HUES64 (cell line): ENCODE data around the gene MRPS18A.

Experiments
- H3K27ac ChIP-seq: 2 replicates; pipeline ENCODE4 v1.7.0; 2013; ENCODE audit warnings: low read depth, low read length, inconsistent platforms
- H3K27me3 ChIP-seq: 2 replicates; pipeline ENCODE4 v1.6.1; 2013; ENCODE audit warnings: mild to moderate bottlenecking, low read length; ENCODE audit not compliant: insufficient read depth
- H3K36me3 ChIP-seq: 2 replicates; pipeline ENCODE4 v1.6.1; 2013; ENCODE audit warnings: mild to moderate bottlenecking, low read length; ENCODE audit not compliant: insufficient read depth
- H3K4me1 ChIP-seq: 2 replicates; pipeline ENCODE4 v1.6.1; 2013; ENCODE audit warnings: mild to moderate bottlenecking, low read length, moderate library complexity; ENCODE audit not compliant: insufficient read depth
- H3K4me3 ChIP-seq: 2 replicates; pipeline ENCODE4 v1.5.1; 2013; ENCODE audit warnings: mild to moderate bottlenecking, low read length, moderate library complexity
- H3K9ac ChIP-seq: 2 replicates; pipeline ENCODE4 v1.6.1; 2013; ENCODE audit warnings: mild to moderate bottlenecking, low read depth, low read length
- H3K9me3 ChIP-seq: 2 replicates; pipeline ENCODE4 v1.6.1; 2013; ENCODE audit warnings: low read depth, low read length; ENCODE audit not compliant: insufficient read depth
- WGBS: fragments of 150-250, 120-280 bp; methylation state at CpG from one replicate; pipeline ENCODE4 v1.1.7; 2013; ENCODE audit warnings: missing lambda C conversion rate; 5-methylcytosine and 5-hydroxymethylcytosine counted together

The MRPS18A gene

DNA sequence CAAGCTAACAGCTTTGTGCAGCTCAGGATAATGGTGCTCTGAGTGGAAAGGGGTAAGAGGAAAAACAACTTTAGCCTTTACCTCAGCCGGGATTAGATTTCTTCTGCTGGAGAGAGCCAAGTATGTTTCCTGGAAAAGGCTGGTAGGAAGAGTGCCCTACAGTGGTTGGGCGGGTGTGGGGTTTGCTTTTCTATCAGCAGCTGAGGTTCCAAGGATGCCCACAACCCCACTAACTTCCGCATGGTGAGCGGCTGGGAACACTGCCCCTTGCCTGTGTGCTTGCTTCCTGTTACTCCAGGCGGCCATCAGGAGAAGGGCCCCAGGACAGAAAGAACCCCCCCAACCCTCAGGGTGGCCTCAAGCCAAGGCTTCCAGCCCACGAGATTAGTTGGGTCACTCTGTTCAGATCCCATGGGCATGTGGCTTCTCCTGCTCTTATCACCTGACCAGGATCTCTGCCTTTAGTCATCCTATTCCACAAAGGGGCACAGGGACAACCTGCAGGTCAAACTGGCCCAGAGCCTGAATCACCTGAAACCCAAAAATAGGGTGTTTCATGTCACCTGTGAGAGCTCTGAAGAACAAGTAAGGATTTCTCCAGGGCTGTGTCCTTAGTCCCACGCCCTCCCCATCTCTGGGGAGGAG is 10.5 kb downstream of the MRPS18A start:
- Histone ChIP-seq H3K9ac (no peak overlapping the region), H3K4me1 (no peaks in the 10 kb centered on the region), H3K4me3 (no peak overlapping the region), H3K36me3 (peaks cover 93% of the 10 kb centered on the region), H3K27me3 (no peaks in the 10 kb centered on the region), H3K9me3 (no peaks in the 10 kb centered on the region), H3K27ac (no peak overlapping the region)
- WGBS = 93% methylated on average over 7 of the region's 7 CpGs

DNA sequence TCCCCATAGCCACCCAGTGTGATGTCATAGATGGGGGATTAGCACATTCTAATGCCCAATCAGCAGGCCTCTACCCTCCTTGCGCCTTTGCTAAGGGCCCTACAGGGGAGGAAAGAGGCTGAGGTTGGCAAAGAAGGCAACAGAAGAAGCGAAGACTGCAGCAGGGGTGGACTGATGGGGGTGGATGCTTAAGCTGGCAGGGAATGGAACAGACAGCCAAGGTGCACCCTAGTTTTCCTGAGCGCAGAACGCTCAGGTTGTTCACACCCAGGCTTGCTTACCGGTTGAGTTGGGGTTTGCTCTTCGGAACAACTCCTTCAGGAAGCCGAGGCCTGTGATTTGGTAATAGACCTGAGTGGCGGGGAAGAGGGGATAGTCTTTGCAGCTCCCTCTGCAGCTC is 12.7 kb downstream of the MRPS18A start:
- H3K27me3 ChIP-seq = no peaks in the 10 kb centered on the region
- H3K4me1 ChIP-seq = 0 out of 2 replicates have a peak, but pooled peaks cover 2% of the 10 kb centered on the region
- no peak overlapping the region for H3K4me3 ChIP-seq
- H3K9ac ChIP-seq = no peak overlapping the region
- H3K27ac ChIP-seq = no peak overlapping the region
- peaks cover 91% of the 10 kb centered on the region for H3K36me3 ChIP-seq
- WGBS = 94% methylated on average over 8 of the region's 8 CpGs
- H3K9me3 ChIP-seq = no peaks in the 10 kb centered on the region

DNA sequence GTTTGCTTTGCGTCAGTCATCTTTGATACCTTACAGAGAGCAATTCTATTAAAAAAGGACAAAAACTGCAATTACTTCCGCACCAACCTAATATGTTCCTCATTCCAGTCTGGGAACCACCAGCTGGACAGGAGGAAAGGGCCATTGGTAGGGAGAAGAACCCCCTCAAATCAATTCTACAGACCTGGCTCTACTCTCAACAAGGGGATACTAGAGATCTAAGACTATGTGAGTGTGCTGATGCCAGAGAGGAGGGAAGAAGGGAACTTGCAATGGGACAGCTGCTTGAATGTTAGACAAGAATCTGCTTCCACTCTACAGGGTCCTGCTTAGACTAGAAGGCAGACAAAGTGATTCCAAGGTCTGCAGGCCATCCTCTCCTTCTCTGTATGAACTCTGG is 13.3 kb downstream of the MRPS18A start:
- 100% methylated on average over 1 of the region's 2 CpGs for WGBS
- Histone ChIP-seq H3K36me3 (peaks cover 85% of the 10 kb centered on the region), H3K27ac (no peak overlapping the region), H3K9ac (no peak overlapping the region), H3K27me3 (no peaks in the 10 kb centered on the region), H3K4me3 (no peak overlapping the region), H3K9me3 (no peaks in the 10 kb centered on the region), H3K4me1 (0 out of 2 replicates have a peak, but pooled peaks cover 6% of the 10 kb centered on the region)

DNA sequence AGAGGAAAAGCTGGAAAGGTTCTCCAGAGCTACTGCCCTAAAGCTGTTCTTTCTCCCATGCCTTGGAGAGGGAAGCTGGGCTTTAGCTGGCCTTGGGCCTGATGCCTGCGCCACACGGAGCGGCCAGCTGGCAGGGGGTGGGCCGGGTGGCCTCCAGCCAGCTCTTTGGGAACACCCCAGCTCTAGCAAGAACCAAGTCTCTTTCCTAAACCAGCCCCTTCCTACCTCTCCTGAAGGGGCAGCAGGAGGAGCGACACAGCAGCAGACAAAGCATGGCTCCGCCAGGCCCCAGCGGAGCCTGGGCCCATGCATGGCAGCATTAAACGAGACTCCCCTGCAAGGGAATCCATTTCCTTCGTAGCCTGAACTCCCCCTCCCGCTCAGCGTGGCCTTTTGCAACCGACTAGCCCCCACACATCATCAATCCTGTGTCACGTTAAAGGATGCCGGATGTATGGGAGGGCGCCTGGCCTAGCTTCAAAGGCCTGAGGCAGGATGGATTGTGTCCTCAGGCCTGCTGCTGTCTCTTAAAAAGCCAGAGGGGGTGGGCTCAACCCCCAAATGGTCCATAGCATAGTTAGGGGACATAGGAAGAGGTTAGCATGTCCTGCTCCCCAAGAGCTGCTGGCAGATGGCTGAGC is 14.0 kb downstream of the MRPS18A start:
- Histone ChIP-seq H3K27ac (no peak overlapping the region), H3K4me3 (no peak overlapping the region), H3K9me3 (no peaks in the 10 kb centered on the region), H3K4me1 (peaks cover 10% of the 10 kb centered on the region), H3K27me3 (no peaks in the 10 kb centered on the region), H3K36me3 (peaks cover 78% of the 10 kb centered on the region), H3K9ac (no peak overlapping the region)
- 96% methylated on average over 15 of the region's 15 CpGs for WGBS

DNA sequence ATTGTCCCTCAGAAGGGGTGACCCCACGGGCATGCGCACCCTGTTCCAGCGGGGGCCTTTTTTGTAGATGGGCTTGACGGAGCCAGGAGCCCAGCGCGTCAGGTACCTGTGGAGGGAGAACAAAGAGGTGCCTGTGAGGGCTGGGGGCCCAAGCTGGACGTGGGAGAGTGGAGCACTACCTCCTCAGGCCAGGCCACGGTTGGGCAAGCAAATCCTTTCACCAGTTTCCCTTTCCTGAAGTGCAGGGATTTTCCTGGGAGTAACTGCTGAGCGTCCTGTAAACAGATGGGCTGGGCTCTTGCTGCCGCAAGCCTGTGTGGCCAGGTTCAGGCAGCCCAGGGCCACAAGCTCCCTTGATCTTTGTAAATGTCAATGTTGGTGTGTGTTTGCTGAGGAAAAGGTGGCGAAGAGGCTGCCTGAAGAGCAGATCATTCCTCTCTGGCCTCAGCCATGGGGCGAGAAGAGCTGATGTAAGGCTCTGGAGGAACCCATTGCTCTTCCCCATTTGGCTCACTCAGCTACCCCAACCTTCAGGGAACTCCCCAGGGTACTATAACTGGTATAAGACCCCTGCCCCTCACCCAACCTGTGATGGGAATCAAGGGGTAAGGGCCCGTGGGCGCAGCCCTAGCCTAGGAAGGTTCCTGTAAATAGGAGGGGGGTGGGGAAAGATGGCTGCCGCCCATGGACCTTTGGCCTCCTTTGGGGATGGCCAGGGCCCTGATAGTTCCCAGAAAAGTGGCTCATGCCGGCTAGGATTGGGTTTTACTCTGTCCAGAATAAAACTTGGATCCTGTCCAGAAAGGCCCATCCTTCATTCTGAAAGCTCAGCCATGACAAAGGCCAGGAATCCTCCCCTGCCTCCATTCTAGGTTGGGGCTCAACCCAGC is 15.5 kb downstream of the MRPS18A start:
- peaks cover 21% of the 10 kb centered on the region for H3K4me1 ChIP-seq
- H3K4me3 ChIP-seq = no peak overlapping the region
- H3K27me3 ChIP-seq = no peaks in the 10 kb centered on the region
- no peak overlapping the region for H3K27ac ChIP-seq
- WGBS = 94% methylated on average over 16 of the region's 16 CpGs
- H3K9me3 ChIP-seq = no peaks in the 10 kb centered on the region
- peaks cover 63% of the 10 kb centered on the region for H3K36me3 ChIP-seq
- no peak overlapping the region for H3K9ac ChIP-seq

DNA sequence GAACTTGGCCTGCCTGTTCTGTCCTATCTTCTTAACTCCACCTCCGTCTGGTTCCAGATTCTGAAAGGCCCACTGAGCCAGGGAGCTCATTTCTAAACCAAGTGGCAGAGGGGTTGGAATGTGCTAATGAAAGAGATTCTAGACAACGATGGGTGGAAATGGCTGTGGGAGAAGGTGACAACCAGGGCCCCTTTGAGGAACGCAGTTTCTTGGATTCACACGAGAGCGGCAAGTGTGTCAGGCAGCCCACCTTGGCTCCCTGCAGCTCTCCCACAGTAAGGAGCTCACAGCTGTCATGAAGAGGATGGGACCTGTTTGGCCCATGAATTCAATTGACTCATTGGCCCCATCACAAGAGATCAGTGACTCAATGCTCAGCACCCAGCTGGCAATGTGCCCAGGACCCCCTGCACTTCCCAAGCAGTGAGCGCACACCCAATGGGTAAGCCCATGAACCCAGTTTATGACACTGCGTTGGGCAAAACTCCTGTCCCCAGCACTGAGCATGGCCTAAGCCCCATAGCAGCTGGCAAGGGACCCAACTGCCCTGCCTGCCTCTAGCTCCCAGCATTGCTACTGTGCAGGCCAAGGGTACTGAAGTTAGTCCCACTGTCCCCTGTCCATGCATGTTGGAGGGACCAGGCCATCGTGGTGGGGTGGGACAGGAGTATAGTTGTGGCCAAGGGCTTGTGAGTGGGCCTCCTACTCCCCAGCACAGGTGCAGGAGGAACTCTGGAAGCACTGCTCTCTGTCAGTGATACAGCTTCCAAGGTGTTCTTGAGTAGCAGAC is 16.4 kb downstream of the MRPS18A start:
- 95% methylated on average over 8 of the region's 8 CpGs for WGBS
- H3K36me3 ChIP-seq = peaks cover 55% of the 10 kb centered on the region
- peaks cover 21% of the 10 kb centered on the region for H3K4me1 ChIP-seq

DNA sequence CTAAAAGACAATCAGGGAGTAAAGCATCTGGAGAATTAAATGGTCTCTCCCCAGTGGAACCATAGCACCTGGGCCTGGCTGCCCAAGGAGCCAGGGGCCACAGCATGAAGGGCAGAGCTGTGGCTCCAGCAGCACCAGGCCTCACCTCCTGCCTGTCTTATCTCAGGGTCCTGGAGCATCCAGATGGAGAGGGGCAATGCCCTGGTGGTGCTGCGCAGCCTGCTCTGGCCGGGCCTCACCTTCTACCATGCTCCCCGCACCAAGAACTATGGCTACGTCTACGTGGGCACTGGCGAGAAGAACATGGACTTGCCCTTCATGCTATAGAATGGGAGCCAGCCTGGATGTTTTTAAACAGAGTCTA is 17.0 kb downstream of the MRPS18A start:
- Histone ChIP-seq H3K27ac (no peak overlapping the region), H3K9me3 (no peaks in the 10 kb centered on the region), H3K9ac (no peak overlapping the region), H3K4me3 (no peak overlapping the region), H3K27me3 (no peaks in the 10 kb centered on the region), H3K4me1 (peaks cover 21% of the 10 kb centered on the region), H3K36me3 (peaks cover 49% of the 10 kb centered on the region)
- WGBS = 94% methylated on average over 6 of the region's 6 CpGs

More for the DNA sequence above, 16.4 kb downstream of the MRPS18A start:
- Histone ChIP-seq H3K9me3 (no peaks in the 10 kb centered on the region), H3K27me3 (no peaks in the 10 kb centered on the region), H3K9ac (no peak overlapping the region), H3K4me3 (no peak overlapping the region), H3K27ac (no peak overlapping the region)

DNA sequence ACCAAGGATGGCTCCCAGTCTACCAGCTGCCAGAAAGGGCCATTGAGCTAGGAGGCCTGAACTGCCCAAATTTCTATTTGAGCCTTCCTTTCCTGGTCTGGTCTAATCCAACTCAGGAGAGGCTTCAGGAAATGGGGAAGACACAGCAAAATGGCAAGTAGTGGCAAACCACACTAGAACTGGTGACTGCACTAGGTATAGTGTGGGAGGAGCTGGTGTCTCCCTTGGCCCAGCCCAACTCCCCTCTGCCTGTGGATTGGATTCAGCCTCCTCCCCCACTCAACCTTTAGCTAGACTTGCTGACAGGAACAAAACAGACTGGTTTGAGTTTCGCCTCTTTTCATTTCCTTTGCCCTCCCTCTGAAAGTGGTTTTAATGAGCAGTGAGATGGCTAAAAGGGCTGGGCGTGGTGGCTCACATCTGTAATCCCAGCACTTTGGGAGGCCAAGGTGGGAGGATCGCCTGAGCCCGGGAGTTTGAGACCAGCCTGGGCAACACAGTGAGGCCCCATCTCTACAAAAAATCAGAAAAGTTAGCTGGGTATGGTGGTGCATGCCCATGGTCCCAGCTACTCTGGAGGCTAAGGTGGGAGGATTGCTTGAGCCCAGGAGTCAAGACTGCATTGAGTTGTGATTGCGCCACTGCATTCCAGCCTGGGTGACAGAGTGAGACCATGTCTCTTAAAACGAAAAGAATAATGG is 17.5 kb downstream of the MRPS18A start:
- Histone ChIP-seq H3K4me3 (no peak overlapping the region), H3K9ac (no peak overlapping the region), H3K27ac (no peak overlapping the region), H3K36me3 (peaks cover 43% of the 10 kb centered on the region), H3K9me3 (no peaks in the 10 kb centered on the region), H3K27me3 (no peaks in the 10 kb centered on the region), H3K4me1 (peaks cover 21% of the 10 kb centered on the region)
- 88% methylated on average over 6 of the region's 6 CpGs for WGBS

DNA sequence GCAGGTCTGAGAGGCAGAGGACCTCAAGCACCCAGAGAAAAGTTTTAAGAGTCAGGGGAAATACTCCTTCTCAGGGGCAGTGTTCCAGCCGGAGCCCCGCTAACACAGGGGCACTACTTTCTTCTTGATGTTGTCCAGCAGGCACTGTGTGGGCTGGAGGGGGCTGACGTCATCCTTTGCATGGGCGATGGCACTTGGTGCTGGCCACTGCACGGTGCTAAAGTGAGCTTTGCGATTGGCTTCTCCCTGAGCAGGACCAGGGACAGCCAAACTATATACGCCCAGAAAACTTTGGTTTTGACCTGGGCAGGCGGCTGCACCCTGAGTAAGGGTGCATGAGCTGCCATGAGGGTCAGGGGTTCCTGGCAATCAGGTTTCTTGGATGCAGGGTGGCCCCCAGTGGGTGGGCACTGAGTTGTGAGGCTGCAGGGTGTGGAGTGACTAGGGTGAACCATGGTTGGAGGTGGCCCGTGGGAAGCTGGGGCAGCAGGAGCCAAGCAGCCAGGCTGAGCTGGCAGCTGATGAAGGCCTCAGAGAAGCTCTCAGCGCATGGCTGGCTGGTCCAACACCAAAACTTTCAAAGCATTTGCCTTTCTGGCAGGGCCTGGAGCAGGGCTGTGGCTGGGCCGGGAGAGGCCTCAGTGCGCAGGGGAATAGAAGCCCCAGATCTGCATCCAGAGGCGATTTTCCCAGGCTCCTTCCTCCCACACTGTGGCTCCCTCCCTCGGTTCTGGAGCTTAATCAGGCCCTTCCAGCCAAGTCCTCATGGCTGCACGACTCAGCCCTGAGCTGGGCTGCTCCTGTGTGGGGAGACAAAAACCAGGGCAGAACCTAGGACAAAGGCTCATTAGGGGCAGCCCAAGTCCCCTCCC is 18.3 kb downstream of the MRPS18A start:
- no peak overlapping the region for H3K9ac ChIP-seq
- H3K4me1 ChIP-seq = peaks cover 21% of the 10 kb centered on the region
- no peaks in the 10 kb centered on the region for H3K27me3 ChIP-seq
- no peak overlapping the region for H3K4me3 ChIP-seq
- H3K27ac ChIP-seq = no peak overlapping the region; the same call in 1 of the 2 replicates
- 78% methylated on average over 15 of the region's 15 CpGs for WGBS
- H3K9me3 ChIP-seq = no peaks in the 10 kb centered on the region
- H3K36me3 ChIP-seq = peaks cover 35% of the 10 kb centered on the region
